Stomach (tissue), 9 donors: Measurements from ENCODE around the gene ZNF10. TPM values are rescaled to one million over a fixed set of nuclear protein-coding genes. Genes with fewer than 3 reads are reported as not detected.

ENCODE experiments used
- DNase-seq, 2 donors: peaks; one replicate each; pipeline versions ENCODE4 v3.0.0 to v3.0.0-alpha.2; 2013 to 2019
- H3K27ac ChIP-seq, 5 donors: fragments of 200-600 bp in 4 of 5; sonication (generic) in 4 of 5; one replicate each; pipeline ENCODE4 v1.5.1; 2013 to 2019; ENCODE audit warnings: mild to moderate bottlenecking in 1 of 5, moderate library complexity in 1 of 5
- H3K27me3 ChIP-seq, 3 donors: fragments of 200-600 bp; sonication (generic); one replicate each; pipeline ENCODE4 v1.5.1; 2017 to 2019; ENCODE audit warnings: mixed run types in 1 of 3
- H3K36me3 ChIP-seq, 4 donors: fragments of 200-600 bp; sonication (generic); 1 replicate in 3 of 4; 2 replicates in 1 of 4; pipeline ENCODE4 v1.5.1; 2016 to 2019
- H3K4me1 ChIP-seq, 4 donors: fragments of 200-600 bp; sonication (generic); one replicate each; pipeline ENCODE4 v1.5.1; 2016 to 2019
- H3K4me3 ChIP-seq, 4 donors: fragments of 200-600 bp; sonication (generic) in 3 of 4; one replicate each; pipeline ENCODE4 v1.5.1; 2016 to 2019; ENCODE audit warnings: mild to moderate bottlenecking in 1 of 4
- H3K9me3 ChIP-seq, 4 donors: fragments of 200-600 bp; sonication (generic); one replicate each; pipeline ENCODE4 v1.5.1; 2016 to 2019
- CTCF ChIP-seq, 7 experiments: fragments of 450-650 bp in 4 of 7; fragments of 200-600 bp in 3 of 7; sonication (generic) in 3 of 7; IDR thresholded peaks; one replicate each; pipeline ENCODE4 v1.5.1; 2016 to 2019; ENCODE audit warnings: antibody characterized with exemption in 7 of 7, control low read depth in 2 of 7, mild to moderate bottlenecking in 1 of 7
- EP300 ChIP-seq: sonication (generic); formaldehyde crosslinking; IDR thresholded peaks from one replicate; pipeline ENCODE4 v1.6.1; 2017; ENCODE audit warnings: antibody characterized with exemption
- POLR2A ChIP-seq, 4 donors: fragments of 450-650 bp; IDR thresholded peaks; one replicate each; pipeline ENCODE4 v1.6.1; 2016; ENCODE audit warnings: antibody characterized with exemption in 4 of 4, control low read depth in 2 of 4, mild to moderate bottlenecking in 1 of 4, moderate library complexity in 1 of 4
- POLR2AphosphoS5 ChIP-seq, 3 donors: sonication (generic); formaldehyde crosslinking; IDR thresholded peaks; one replicate each; pipeline ENCODE4 v1.6.1; 2016; ENCODE audit warnings: antibody characterized with exemption in 3 of 3
- WGBS, 5 donors: extraction: QIAGEN DNeasy Blood & Tissue Kit in 3 of 5; methylation state at CpG; one replicate each; pipeline versions ENCODE4 v1.1.5 to v1.1.7; 2013 to 2018; 5-methylcytosine and 5-hydroxymethylcytosine counted together
- intact Hi-C: fragments of 100-400 bp; cut with DNase I; formaldehyde crosslinking; loops from one replicate; pipeline ENCODE4 v1.15.1; 2023; ENCODE audit warnings: low total_unique reads
- polyA plus RNA-seq, 3 donors: library from polyadenylated mRNA; stranded (reverse); fragments of 200-250 nt; gene quantifications; one replicate each; pipeline ENCODE4 v1.2.3, GENCODE V29; 2013
- total RNA-seq, 5 donors: library from RNA; depleted of rRNA; stranded (reverse); fragments of >200 nt; gene quantifications; one replicate each; pipeline versions ENCODE4 v1.1.0 to v1.2.3, GENCODE V29; 2014 to 2016
- donor health status: healthy with polysubstance abuse.
- donor health status: Bipolar disorder and iron deficiency.
- donor health status: healthy.

Gene ZNF10
- total and polyA plus RNA-seq, 8 donors, result 2.4 to 20.7 (median 5.8) TPM; not detected in 1

DNA sequence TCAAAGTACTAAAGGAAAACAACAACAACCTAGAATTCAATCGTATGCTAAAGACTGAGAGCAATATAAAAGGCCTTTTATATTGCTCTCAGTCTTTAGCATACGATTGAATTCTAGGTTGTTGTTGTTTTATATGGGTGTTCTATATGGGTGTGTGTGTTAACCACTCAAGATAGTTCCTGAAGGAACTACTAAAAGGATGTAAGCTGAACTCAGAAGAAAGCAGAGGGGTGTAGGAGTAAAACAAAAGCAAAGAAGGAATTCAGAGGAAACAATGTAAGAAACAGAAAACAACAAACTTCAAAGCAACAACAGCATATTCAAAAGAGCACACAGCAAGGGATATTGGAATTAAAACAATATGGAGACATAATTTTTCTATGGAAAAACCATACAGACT, 5.8 kb upstream of the ZNF10 start:
- H3K36me3 ChIP-seq, result peaks cover 0 to 90% (median 68%) of the 10 kb centered on the region in 4 donors
- DNase-seq, result no peak
- H3K4me3 ChIP-seq, result no peak overlapping the region
- peaks cover 0 to 8% (median 7%) of the 10 kb centered on the region in 4 donors for H3K4me1 ChIP-seq
- intact Hi-C loops, result no loop called here
- no peak overlapping the region for H3K27ac ChIP-seq
- H3K9me3 ChIP-seq, result peaks cover 68 to 94% (median 89%) of the 10 kb centered on the region in 4 donors
- no peak for TF ChIP-seq POLR2AphosphoS5 (IDR thresholded peaks at IDR 0.05)
- TF ChIP-seq CTCF (IDR thresholded peaks at IDR 0.05), result no peak
- no peak for TF ChIP-seq EP300
- TF ChIP-seq POLR2A (IDR thresholded peaks at IDR 0.05), result no peak
- 95 to 99% (median 98%) methylated on average over 2 of the region's 2 CpGs for WGBS, 5 donors
- H3K27me3 ChIP-seq, result no peaks in the 10 kb centered on the region

- DNase-seq, result no peak
- intact Hi-C loops, result no loop called here
- TF ChIP-seq POLR2AphosphoS5 (IDR thresholded peaks at IDR 0.05), result no peak
- TF ChIP-seq POLR2A (IDR thresholded peaks at IDR 0.05), result no peak
- no peak for TF ChIP-seq CTCF (IDR thresholded peaks at IDR 0.05)
- TF ChIP-seq EP300, result no peak
- WGBS, 5 donors, result 14 to 21% (median 16%) methylated on average over 25 to 26 of the region's 26 CpGs
- Histone ChIP-seq H3K27me3 (no peaks in the 10 kb centered on the region), H3K9me3 (peaks cover 39 to 75% (median 63%) of the 10 kb centered on the region in 4 donors), H3K27ac (peak overlapping the region; percentile 95 to 99 (median 96)), H3K4me3 (peak overlapping the region; percentile 67 to 93 (median 80)), H3K36me3 (peaks cover 7 to 67% (median 50%) of the 10 kb centered on the region in 4 donors), H3K4me1 (peaks cover 0 to 16% (median 15%) of the 10 kb centered on the region in 4 donors)
These were observed 924 bp upstream of the ZNF10 start for GRCh38 chr12:133129368-133130037.

DNA sequence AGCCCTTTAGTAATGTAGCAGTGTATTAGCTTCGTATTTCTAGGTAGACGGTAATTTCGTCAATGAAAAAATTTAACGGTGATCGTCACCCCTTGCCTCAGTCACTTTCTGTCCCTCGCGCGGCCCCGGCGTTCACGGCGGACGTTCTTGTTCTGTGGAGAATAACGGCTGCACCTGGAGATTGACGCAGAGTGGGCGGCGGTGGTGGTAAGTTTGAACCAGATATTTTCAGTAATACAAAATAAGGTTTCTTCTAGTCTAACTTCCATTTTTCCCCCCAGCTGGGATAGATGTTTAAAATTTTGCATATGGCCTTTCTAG, 341 bp downstream of the ZNF10 start:
- 0 to 1% (median 1%) methylated on average over 17 of the region's 17 CpGs for WGBS, 5 donors
- Histone ChIP-seq H3K27ac (peak overlapping the region; percentile 95 to 99 (median 96)), H3K9me3 (peaks cover 37 to 75% (median 64%) of the 10 kb centered on the region in 4 donors), H3K4me3 (peak overlapping the region; percentile 67 to 93 (median 80)), H3K36me3 (peaks cover 7 to 67% (median 53%) of the 10 kb centered on the region in 4 donors), H3K27me3 (no peaks in the 10 kb centered on the region), H3K4me1 (peaks cover 0 to 16% (median 15%) of the 10 kb centered on the region in 4 donors)
- TF ChIP-seq POLR2A (IDR thresholded peaks at IDR 0.05) (no peak), EP300 (no peak), CTCF (IDR thresholded peaks at IDR 0.05) (peak in 1 of 7 experiments; percentile 8), POLR2AphosphoS5 (IDR thresholded peaks at IDR 0.05) (no peak)
- DNase-seq, result peak; percentile 32 to 77
- intact Hi-C loops, result no loop called here

DNA sequence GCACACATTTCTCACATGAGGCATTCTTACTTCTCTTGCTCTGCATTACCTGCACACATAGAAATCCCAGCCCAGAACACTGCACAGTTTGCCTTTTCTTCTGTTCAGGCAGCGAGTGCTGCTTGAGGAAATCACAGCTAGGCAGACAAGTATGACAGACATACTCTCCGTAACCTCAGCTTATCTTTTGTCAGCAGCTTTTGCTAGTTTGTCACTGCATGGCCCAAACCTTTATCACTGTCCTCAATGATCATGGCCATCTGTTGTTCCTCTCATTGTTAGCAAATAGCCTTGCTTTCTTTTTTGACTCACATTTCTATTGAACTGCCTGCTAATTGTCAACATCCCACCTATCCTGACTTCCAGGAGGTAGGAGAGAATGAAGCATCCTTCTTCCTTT, 5.3 kb downstream of the ZNF10 start:
- H3K36me3 ChIP-seq, result peaks cover 41 to 87% (median 76%) of the 10 kb centered on the region in 4 donors
- no peak for DNase-seq
- H3K4me3 ChIP-seq, result no peak overlapping the region
- 95 to 98% (median 96%) methylated on average over 2 of the region's 2 CpGs for WGBS, 5 donors
- H3K27me3 ChIP-seq, result no peaks in the 10 kb centered on the region
- peaks cover 59 to 94% (median 80%) of the 10 kb centered on the region in 4 donors for H3K9me3 ChIP-seq
- TF ChIP-seq POLR2A (IDR thresholded peaks at IDR 0.05) (no peak), EP300 (no peak)
- H3K27ac ChIP-seq, result no peak overlapping the region
- intact Hi-C loops, result no loop called here
- peaks cover 0 to 7% (median 6%) of the 10 kb centered on the region in 4 donors for H3K4me1 ChIP-seq

DNA sequence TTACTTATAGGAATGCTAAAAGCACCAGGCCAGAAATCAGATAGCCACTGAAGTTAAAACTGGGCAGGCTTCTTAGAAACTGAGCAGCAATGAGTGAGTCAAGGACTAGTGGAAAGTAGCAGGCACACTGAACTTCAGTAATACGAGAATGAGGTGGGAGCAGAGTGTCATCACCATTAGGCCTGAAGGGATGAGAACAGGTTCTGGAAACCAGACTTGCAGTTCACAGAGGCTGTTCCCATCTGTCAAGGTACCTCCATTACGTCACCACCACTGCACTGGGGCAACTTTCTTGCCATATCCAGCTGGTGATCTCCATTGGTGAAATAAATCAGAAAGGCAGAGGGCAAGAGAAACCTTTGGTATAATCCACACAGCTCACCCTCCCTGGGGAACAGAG, 15.6 kb downstream of the ZNF10 start:
- no peak for DNase-seq
- H3K4me3 ChIP-seq, result no peak overlapping the region
- H3K27ac ChIP-seq, result no peak overlapping the region
- 91 to 98% (median 96%) methylated on average over 2 of the region's 2 CpGs for WGBS, 5 donors
- intact Hi-C loops, result no loop called here
- no peaks in the 10 kb centered on the region for H3K27me3 ChIP-seq
- peaks cover 40 to 92% (median 84%) of the 10 kb centered on the region in 4 donors for H3K36me3 ChIP-seq
- H3K9me3 ChIP-seq, result peaks cover 18 to 100% (median 95%) of the 10 kb centered on the region in 4 donors
- no peaks in the 10 kb centered on the region for H3K4me1 ChIP-seq
- TF ChIP-seq POLR2AphosphoS5 (IDR thresholded peaks at IDR 0.05), result no peak
- TF ChIP-seq EP300, result no peak
- TF ChIP-seq CTCF (IDR thresholded peaks at IDR 0.05), result no peak
- no peak for TF ChIP-seq POLR2A (IDR thresholded peaks at IDR 0.05)
